ENCODE results near the gene TTC7B. TPM values are rescaled to one million over a fixed set of nuclear protein-coding genes. Genes with fewer than 3 reads are reported as not detected.

TTC7B gene
- total RNA-seq, 1 donor from 2014 or later, result 83.1 TPM

DNA sequence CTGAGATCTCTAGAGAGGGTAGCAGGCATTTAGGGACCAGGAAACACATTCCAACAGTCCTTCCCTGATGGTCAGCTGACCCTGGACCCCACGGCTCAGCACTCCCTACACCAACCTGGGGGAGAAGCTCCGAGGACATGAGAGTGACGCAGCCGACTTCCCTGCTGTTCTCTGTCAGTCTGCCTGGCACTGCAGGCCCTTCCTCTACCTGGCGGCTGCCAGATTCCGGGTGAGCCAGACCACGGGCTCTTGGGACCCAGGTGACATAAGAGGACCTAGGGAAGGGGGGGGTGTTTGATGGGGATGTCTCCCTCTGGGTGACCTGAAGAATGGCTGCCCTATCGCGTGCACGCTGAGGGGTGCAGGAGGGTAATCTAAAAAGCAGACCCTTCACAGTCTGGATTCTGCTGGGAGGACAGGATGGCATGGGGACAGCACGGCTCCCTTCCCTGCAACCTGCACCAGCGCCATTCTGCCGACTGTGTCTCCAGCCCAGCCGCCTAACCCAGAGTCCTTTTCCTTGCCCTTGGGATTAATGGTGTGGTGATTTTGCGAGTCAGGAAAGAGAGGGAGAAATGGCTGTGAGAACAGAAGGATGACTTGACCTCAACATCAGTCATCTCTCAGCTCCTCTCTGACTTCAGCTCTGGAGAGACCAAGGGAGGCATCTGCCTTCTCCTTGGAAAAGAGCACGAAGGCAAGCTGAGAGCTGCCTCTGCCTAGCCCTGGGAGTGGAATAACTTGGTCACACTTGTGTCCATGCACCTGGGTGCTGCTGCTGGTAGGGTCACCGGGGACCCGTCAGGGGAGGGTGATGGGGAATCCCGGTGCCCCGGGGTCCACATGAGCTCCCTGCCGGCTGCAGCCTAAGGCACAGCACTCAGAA, 260.9 kb downstream of the TTC7B start:
- DNase-seq, result no peak
- H3K4me3 Mint-ChIP-seq (ENCODE audit: unreplicated experiment), result no peak overlapping the region
- peaks cover 22% of the 10 kb centered on the region for H3K4me1 Mint-ChIP-seq (ENCODE audit: low read depth, unreplicated experiment)
- H3K27me3 Mint-ChIP-seq (ENCODE audit: unreplicated experiment), result peaks cover 4% of the 10 kb centered on the region
- no peak overlapping the region for H3K27ac Mint-ChIP-seq (ENCODE audit: unreplicated experiment)
- H3K9me3 Mint-ChIP-seq (ENCODE audit: unreplicated experiment), result peaks cover 6% of the 10 kb centered on the region
- TF ChIP-seq, protein P1, sequence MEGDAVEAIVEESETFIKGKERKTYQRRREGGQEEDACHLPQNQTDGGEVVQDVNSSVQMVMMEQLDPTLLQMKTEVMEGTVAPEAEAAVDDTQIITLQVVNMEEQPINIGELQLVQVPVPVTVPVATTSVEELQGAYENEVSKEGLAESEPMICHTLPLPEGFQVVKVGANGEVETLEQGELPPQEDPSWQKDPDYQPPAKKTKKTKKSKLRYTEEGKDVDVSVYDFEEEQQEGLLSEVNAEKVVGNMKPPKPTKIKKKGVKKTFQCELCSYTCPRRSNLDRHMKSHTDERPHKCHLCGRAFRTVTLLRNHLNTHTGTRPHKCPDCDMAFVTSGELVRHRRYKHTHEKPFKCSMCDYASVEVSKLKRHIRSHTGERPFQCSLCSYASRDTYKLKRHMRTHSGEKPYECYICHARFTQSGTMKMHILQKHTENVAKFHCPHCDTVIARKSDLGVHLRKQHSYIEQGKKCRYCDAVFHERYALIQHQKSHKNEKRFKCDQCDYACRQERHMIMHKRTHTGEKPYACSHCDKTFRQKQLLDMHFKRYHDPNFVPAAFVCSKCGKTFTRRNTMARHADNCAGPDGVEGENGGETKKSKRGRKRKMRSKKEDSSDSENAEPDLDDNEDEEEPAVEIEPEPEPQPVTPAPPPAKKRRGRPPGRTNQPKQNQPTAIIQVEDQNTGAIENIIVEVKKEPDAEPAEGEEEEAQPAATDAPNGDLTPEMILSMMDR (IDR thresholded peaks at IDR 0.05; ENCODE audit: partially characterized antibody, unreplicated experiment), result no peak
- no peaks in the 10 kb centered on the region for H3K36me3 Mint-ChIP-seq (ENCODE audit: unreplicated experiment)

DNA sequence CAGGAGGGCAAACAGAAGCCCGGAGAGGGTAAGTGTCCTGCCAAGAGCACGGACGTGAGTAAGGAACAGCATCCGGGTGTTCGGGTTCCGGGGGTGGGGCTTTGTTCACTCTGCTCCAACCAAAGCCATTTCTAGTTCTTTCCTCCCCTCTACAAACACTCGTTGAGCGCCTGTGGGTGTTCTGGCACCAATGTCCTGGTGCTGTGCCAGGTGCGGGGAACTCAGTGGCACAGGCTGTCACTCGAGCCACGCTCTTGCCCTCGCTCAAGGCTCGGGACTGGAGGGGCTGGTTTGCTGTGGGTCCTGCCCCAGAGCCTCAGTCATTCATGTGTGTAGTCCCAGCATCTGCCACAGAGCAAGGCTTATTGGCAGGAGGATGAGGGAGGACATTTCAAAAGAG, 261.9 kb downstream of the TTC7B start:
- Mint-ChIP-seq H3K4me3 (ENCODE audit: unreplicated experiment) (no peak overlapping the region), H3K4me1 (ENCODE audit: low read depth, unreplicated experiment) (peaks cover 18% of the 10 kb centered on the region), H3K27ac (ENCODE audit: unreplicated experiment) (no peak overlapping the region), H3K27me3 (ENCODE audit: unreplicated experiment) (peaks cover 4% of the 10 kb centered on the region), H3K9me3 (ENCODE audit: unreplicated experiment) (peaks cover 5% of the 10 kb centered on the region), H3K36me3 (ENCODE audit: unreplicated experiment) (no peaks in the 10 kb centered on the region)
- no peak for DNase-seq
- TF ChIP-seq, protein P1 (IDR thresholded peaks at IDR 0.05; ENCODE audit: partially characterized antibody, unreplicated experiment), result no peak

DNA sequence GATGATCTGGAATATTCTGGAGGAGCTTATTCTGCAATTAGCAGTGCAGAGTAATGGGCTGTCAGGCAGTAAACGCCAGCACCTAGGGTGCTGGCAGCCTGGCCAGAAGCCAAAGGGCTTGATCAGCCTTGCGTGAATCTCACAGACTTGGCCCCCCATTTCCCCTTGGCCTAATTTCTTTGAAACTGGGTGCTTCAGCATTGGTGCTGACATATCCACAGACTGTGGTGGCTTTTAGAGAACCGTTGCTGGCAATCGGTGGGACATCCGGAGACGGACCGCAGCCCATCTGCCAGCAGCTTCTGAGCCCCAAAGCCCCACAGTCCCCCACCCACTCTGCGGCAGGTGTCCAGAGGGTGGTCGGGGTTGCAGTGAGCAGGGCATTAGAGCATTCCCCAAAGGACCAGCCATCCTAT, 262.3 kb downstream of the TTC7B start:
- H3K4me3 Mint-ChIP-seq (ENCODE audit: unreplicated experiment), result no peak overlapping the region
- no peak overlapping the region for H3K27ac Mint-ChIP-seq (ENCODE audit: unreplicated experiment)
- H3K36me3 Mint-ChIP-seq (ENCODE audit: unreplicated experiment), result no peaks in the 10 kb centered on the region
- peaks cover 5% of the 10 kb centered on the region for H3K9me3 Mint-ChIP-seq (ENCODE audit: unreplicated experiment)
- no peak for DNase-seq
- peaks cover 4% of the 10 kb centered on the region for H3K27me3 Mint-ChIP-seq (ENCODE audit: unreplicated experiment)
- TF ChIP-seq, protein P1 (IDR thresholded peaks at IDR 0.05; ENCODE audit: partially characterized antibody, unreplicated experiment), result no peak
- peaks cover 18% of the 10 kb centered on the region for H3K4me1 Mint-ChIP-seq (ENCODE audit: low read depth, unreplicated experiment)

DNA sequence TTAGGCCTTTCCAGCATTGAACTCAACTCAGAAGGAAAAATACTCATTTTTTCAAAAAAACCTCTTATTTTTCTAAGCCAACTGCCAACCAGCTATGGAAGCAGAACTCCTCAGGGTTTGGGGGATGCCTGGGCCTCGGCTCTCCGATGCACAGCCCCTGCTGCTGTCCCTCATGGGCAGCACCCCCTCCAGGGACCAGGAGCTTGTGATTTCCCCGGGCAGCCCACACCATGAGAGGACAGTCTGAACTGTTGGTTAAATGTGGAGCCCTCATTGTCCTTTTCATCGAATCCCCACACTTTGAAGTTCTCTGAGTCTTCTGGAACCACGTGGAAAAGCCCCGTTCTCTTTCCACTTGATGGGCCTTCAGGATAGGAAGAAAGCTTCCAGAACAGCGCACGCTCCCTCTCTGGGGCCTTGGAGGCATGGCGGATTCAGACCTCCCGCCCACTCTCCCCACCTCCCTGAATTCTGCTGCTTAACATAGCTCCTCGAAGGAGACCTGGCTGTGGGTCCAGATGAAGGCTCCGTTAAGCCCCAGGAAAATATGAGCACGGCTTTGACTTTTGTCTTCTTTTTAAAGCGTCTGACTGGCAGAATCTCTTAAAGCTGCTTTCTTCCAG, 262.8 kb downstream of the TTC7B start:
- peaks cover 6% of the 10 kb centered on the region for H3K27me3 Mint-ChIP-seq (ENCODE audit: unreplicated experiment)
- DNase-seq, result no peak
- H3K36me3 Mint-ChIP-seq (ENCODE audit: unreplicated experiment), result no peaks in the 10 kb centered on the region
- no peak overlapping the region for H3K27ac Mint-ChIP-seq (ENCODE audit: unreplicated experiment)
- peaks cover 18% of the 10 kb centered on the region for H3K4me1 Mint-ChIP-seq (ENCODE audit: low read depth, unreplicated experiment)
- H3K4me3 Mint-ChIP-seq (ENCODE audit: unreplicated experiment), result no peak overlapping the region
- TF ChIP-seq, protein P1 (IDR thresholded peaks at IDR 0.05; ENCODE audit: partially characterized antibody, unreplicated experiment), result no peak
- peaks cover 5% of the 10 kb centered on the region for H3K9me3 Mint-ChIP-seq (ENCODE audit: unreplicated experiment)
